ENCODE data around the gene SPHK1. TPM values are rescaled to one million over a fixed set of nuclear protein-coding genes. Genes with fewer than 3 reads are reported as not detected.

SPHK1 gene
- total RNA-seq, 4 donors from 2014 or later, result 10.5 to 17.9 (median 12.5) TPM

- H3K4me3 ChIP-seq, result no peak overlapping the region
- 65% methylated on average over 9 of the region's 9 CpGs for WGBS
Measured at GRCh38 chr17:76351526-76352071, 32.8 kb upstream of the SPHK1 start.

DNA sequence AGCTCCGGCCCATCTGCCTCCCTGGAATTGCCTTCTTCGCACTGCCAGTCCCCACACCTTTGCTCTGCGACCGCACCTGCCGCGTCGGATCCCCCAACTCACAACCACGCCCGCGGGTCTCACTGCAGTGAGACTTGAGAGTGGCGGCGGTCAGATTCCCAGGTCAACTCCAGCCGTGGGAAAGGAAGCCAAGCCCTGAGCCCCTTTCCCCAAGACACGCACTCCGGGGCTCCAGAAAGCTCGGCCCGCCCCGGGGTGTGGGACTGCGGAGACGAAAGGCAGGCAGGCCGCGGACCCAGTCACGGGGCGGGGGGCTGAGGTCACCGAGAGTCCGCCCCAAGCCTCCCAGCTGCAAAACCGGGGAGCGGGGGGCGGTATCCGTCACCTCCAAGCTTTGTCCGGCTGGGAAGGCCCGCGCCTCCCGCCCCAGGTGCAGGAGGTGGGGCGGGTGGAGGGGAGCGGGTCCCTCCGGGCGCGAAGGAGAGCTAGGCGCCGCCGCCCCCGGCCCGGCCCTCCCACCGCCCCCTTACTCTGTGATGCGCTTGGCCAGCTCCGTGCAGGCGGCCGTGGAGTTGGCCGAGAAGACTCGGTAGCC lies 31.3 kb upstream of the SPHK1 start:
- Histone ChIP-seq H3K4me3 (peak overlapping the region; percentile 87), H3K27me3 (no peaks in the 10 kb centered on the region), H3K9me3 (no peaks in the 10 kb centered on the region), H3K36me3 (peaks cover 2% of the 10 kb centered on the region), H3K27ac (peak overlapping the region; percentile 85), H3K4me1 (peaks cover 20% of the 10 kb centered on the region)
- peak in 1 of 2 donors; percentile 74 for DNase-seq (ENCODE audit: low spot score in 2 of 2)
- TF ChIP-seq, protein P1, sequence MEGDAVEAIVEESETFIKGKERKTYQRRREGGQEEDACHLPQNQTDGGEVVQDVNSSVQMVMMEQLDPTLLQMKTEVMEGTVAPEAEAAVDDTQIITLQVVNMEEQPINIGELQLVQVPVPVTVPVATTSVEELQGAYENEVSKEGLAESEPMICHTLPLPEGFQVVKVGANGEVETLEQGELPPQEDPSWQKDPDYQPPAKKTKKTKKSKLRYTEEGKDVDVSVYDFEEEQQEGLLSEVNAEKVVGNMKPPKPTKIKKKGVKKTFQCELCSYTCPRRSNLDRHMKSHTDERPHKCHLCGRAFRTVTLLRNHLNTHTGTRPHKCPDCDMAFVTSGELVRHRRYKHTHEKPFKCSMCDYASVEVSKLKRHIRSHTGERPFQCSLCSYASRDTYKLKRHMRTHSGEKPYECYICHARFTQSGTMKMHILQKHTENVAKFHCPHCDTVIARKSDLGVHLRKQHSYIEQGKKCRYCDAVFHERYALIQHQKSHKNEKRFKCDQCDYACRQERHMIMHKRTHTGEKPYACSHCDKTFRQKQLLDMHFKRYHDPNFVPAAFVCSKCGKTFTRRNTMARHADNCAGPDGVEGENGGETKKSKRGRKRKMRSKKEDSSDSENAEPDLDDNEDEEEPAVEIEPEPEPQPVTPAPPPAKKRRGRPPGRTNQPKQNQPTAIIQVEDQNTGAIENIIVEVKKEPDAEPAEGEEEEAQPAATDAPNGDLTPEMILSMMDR (IDR thresholded peaks at IDR 0.05), result no peak
- TF ChIP-seq POLR2A (IDR thresholded peaks at IDR 0.05) (no peak), POLR2AphosphoS5 (IDR thresholded peaks at IDR 0.05) (no peak), EP300 (IDR thresholded peaks at IDR 0.05) (no peak)
- WGBS, result 0% methylated on average over 1 of the region's 51 CpGs

More at GRCh38 chr17:76351526-76352071, 32.8 kb upstream of the SPHK1 start:
- peaks cover 20% of the 10 kb centered on the region for H3K4me1 ChIP-seq
- DNase-seq (ENCODE audit: low spot score in 2 of 2), result no peak
- TF ChIP-seq, protein P1 (IDR thresholded peaks at IDR 0.05), result no peak
- no peak for TF ChIP-seq POLR2A (IDR thresholded peaks at IDR 0.05)
- no peak for TF ChIP-seq POLR2AphosphoS5 (IDR thresholded peaks at IDR 0.05)
- TF ChIP-seq EP300 (IDR thresholded peaks at IDR 0.05), result no peak
- H3K36me3 ChIP-seq, result peaks cover 17% of the 10 kb centered on the region
- H3K27me3 ChIP-seq, result no peaks in the 10 kb centered on the region
- H3K27ac ChIP-seq, result no peak overlapping the region
- H3K9me3 ChIP-seq, result no peaks in the 10 kb centered on the region

- H3K4me3 ChIP-seq, result peak within 1 kb of the TSS; percentile 87
- under 1% methylated on average over 14 of the region's 75 CpGs for WGBS
- peaks cover 20% of the 10 kb centered on the region for H3K4me1 ChIP-seq
- TF ChIP-seq, protein P1 (IDR thresholded peaks at IDR 0.05), result peak in 1 of 2 donors; percentile 39
- TF ChIP-seq POLR2A (IDR thresholded peaks at IDR 0.05) (no peak), EP300 (IDR thresholded peaks at IDR 0.05) (no peak), POLR2AphosphoS5 (IDR thresholded peaks at IDR 0.05) (peak in 2 of 3 donors; percentile 42 to 77)
- H3K9me3 ChIP-seq, result no peaks in the 10 kb centered on the region
- H3K36me3 ChIP-seq, result no peaks in the 10 kb centered on the region
- peak within 1 kb of the TSS; percentile 85 for H3K27ac ChIP-seq
- no peaks in the 10 kb centered on the region for H3K27me3 ChIP-seq
- peak; percentile 91 for DNase-seq (ENCODE audit: low spot score in 2 of 2)
Measured at GRCh38 chr17:76353599-76354316, 30.7 kb upstream of the SPHK1 start, which contains the start of gene PRPSAP1. Gene PRPSAP1 (minus strand): TSS chr17:76353916. CDS start chr17:76353703, 213 bp downstream.

DNA sequence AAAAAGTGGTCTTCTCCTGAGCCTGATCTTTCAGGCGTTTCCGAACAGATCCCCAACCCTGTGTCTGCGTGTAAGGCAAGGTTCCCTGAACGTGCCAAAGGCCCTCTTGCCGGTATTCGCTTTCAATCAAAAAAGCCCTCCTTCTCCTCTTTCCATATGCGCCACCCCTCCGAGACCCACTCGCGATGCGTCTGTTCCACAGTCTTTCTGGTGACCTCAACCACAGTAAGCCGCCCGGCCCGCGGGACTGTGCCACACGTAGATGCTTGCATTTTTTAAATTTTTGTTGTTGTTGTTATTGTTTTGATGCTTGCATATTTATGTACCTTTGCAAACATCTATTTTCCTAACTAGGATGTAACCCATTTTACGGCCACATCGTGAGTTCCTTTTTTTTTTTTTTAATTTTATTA lies 30.1 kb upstream of the SPHK1 start:
- peaks cover 20% of the 10 kb centered on the region for H3K4me1 ChIP-seq
- no peaks in the 10 kb centered on the region for H3K9me3 ChIP-seq
- WGBS, result 2% methylated on average over 18 of the region's 18 CpGs
- H3K27me3 ChIP-seq, result no peaks in the 10 kb centered on the region
- no peaks in the 10 kb centered on the region for H3K36me3 ChIP-seq
- peak overlapping the region; percentile 87 for H3K4me3 ChIP-seq
- no peak for DNase-seq (ENCODE audit: low spot score in 2 of 2)
- no peak for TF ChIP-seq POLR2AphosphoS5 (IDR thresholded peaks at IDR 0.05)
- H3K27ac ChIP-seq, result peak overlapping the region; percentile 85

- peak overlapping the region; percentile 87 for H3K4me3 ChIP-seq
- H3K36me3 ChIP-seq, result no peaks in the 10 kb centered on the region
- DNase-seq (ENCODE audit: low spot score in 2 of 2), result no peak
- H3K27ac ChIP-seq, result no peak overlapping the region
- H3K27me3 ChIP-seq, result no peaks in the 10 kb centered on the region
- 68% methylated on average over 13 of the region's 13 CpGs for WGBS
- peaks cover 20% of the 10 kb centered on the region for H3K4me1 ChIP-seq
- TF ChIP-seq, protein P1 (IDR thresholded peaks at IDR 0.05), result no peak
- TF ChIP-seq EP300 (IDR thresholded peaks at IDR 0.05) (no peak), POLR2A (IDR thresholded peaks at IDR 0.05) (no peak), POLR2AphosphoS5 (IDR thresholded peaks at IDR 0.05) (no peak)
- H3K9me3 ChIP-seq, result no peaks in the 10 kb centered on the region
Measured at GRCh38 chr17:76354747-76355310, 29.6 kb upstream of the SPHK1 start.
